Activated CD4-positive, alpha-beta T cell treated with anti-CD3 and anti-CD28 coated beads, Interleukin-2, amount 10 ng/mL, durations not matched to agents 7 days and 5 days (primary cell): ENCODE data around the gene PDE4C. TPM values are rescaled to one million over a fixed set of nuclear protein-coding genes. Genes with fewer than 3 reads are reported as not detected.

ENCODE experiments used
- CTCF ChIA-PET: fragments of 350-600 bp; sonication (Branson Sonifier 250); formaldehyde crosslinking; loops from one replicate; lab custom pipeline; 2021; ENCODE audit warnings: antibody characterized with exemption; lab: Charles Lee
- POLR2A ChIA-PET: fragments of 350-600 bp; sonication (Branson Sonifier 250); formaldehyde crosslinking; loops from one replicate; lab custom pipeline; 2021; ENCODE audit warnings: antibody characterized with exemption; lab: Charles Lee
- DNase-seq: peaks from one replicate; pipeline ENCODE4 v3.0.0-alpha.2; 2020
- H3K27ac Mint-ChIP-seq: one replicate; pipeline ENCODE4 v1.8.0; 2021; ENCODE audit warnings: mild to moderate bottlenecking, moderate library complexity, mixed read lengths
- H3K27me3 Mint-ChIP-seq: one replicate; pipeline ENCODE4 v1.8.0; 2021; ENCODE audit warnings: mixed read lengths
- H3K36me3 Mint-ChIP-seq: one replicate; pipeline ENCODE4 v1.8.0; 2021; ENCODE audit warnings: low read depth, mixed read lengths
- H3K4me1 Mint-ChIP-seq: one replicate; pipeline ENCODE4 v1.8.0; 2021; ENCODE audit warnings: mixed read lengths
- H3K4me3 Mint-ChIP-seq: one replicate; pipeline ENCODE4 v1.8.0; 2021; ENCODE audit warnings: mild to moderate bottlenecking, moderate library complexity, mixed read lengths
- H3K9me3 Mint-ChIP-seq: one replicate; pipeline ENCODE4 v1.8.0; 2021; ENCODE audit warnings: mixed read lengths
- total RNA-seq, 2 experiments: library from RNA; stranded (reverse); gene quantifications; one replicate each; pipeline ENCODE4 v1.2.3, GENCODE V29; 2021

PDE4C gene
- total RNA-seq, 2 experiments from 2014 or later: 0.15 TPM; not detected in 1

DNA sequence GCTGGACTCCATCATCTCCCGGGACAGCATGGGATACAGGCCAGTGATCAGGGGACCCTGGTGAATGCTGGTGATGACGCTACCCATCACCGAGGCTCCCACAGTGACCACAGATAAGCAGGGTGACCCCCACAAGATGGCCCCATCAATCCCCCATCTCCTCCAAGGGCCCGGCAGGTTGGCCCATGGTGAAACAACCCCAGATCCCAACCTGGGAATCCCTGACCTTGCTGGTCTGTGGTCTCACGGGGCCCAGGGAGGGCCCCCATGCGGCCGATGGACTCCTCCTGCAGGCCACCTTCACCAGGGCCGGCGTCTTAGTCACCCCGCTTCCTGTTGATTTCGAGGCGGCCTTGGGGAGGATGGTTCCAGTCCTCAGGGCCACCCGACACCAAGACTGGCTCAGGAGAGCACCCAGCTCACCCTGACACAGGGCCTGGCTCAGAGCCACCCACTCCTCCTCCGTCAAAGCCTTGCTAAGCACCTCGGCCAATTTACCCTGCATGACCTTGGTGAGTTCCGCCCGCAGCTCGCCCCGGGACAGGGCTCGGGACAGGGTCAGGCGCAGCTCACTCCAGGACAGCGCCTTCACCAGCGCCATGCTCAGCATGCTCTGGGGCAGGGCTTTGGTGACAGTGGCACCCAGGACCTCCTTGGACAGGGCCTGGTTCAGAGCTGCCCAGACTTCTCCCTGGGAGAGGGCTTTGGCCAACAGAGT is 38.1 kb upstream of the PDE4C start:
- Mint-ChIP-seq H3K27ac (no peak overlapping the region), H3K36me3 (peaks cover 21% of the 10 kb centered on the region), H3K4me3 (no peak overlapping the region), H3K4me1 (peaks cover 5% of the 10 kb centered on the region), H3K9me3 (no peaks in the 10 kb centered on the region), H3K27me3 (no peaks in the 10 kb centered on the region)
- DNase-seq: no peak
- ChIA-PET CTCF (interaction anchor here (1.5 to 4.1 kb wide), 3 partner anchors 10 to 45 kb away, joined by 3 to 20 read pairs (median 4); no protein-coding TSS in a partner anchor), POLR2A (no interaction called here)

DNA sequence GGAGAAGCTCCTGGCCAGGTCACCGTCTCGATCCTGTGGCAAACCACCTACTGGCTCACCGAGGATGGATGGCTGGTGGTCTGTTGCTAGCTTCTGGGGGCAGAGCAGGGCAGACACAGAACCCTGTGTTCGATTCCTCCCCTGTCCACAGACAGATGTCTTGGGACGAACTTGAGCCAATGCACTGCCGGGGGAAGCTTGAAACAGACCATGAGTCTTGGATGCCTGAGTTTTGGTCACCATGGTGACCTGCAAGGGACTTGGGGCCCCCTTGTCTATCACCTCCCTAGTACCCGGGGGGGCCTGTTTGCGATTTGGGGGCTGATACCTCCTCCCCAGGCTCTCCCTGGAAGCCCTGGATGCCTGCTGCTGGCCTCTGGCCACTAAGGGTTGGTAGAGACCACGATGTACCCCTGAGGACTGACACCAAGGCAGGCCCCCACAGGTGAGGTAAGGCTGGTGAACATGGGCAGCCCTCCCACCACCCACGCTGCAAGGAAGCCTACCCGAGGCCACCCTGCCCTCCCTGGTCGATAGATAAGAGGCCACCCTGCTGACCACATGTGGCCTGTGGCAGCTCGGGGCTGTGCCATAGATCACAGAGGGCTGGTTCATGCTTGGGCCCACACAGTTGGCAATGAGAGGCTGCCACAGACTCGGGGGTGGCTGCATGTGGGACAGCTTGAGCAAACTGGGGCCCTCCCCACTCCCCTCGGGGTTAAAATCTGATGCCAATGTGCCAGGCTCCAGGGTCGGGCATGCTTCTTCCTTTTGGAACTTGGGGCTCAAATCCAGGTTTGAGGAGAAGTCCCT is 37.3 kb upstream of the PDE4C start:
- Mint-ChIP-seq H3K4me3 (no peak overlapping the region), H3K27me3 (no peaks in the 10 kb centered on the region), H3K27ac (no peak overlapping the region), H3K9me3 (no peaks in the 10 kb centered on the region), H3K4me1 (peaks cover 5% of the 10 kb centered on the region), H3K36me3 (peaks cover 17% of the 10 kb centered on the region)
- ChIA-PET POLR2A (no interaction called here), CTCF (interaction anchor here (0.7 to 4.1 kb wide), 6 partner anchors 10 to 65 kb away, joined by 3 to 20 read pairs (median 4); partner anchors contain the start of gene JUND)
- DNase-seq: no peak

DNA sequence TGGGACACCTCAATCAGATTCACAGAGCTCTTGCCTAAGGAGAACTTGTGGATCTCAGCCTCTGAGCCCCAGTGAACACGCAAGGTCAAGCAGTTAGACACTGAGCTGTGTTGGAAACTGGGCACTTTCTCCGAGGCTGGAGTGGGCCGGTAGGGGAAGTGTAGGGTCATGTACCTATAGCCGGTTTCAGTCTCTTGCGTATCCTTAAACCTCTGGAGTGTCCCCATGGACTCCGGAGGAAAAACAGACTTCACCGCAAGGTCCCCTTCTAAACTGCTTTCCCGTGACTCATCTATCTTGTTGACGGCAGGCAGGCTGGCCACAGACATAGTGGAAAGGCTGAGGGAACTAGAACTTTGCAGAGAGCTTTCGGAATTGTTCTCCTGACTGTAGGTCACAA is 36.7 kb upstream of the PDE4C start:
- Mint-ChIP-seq H3K27me3 (no peaks in the 10 kb centered on the region), H3K4me1 (peaks cover 5% of the 10 kb centered on the region), H3K4me3 (no peak overlapping the region), H3K27ac (no peak overlapping the region), H3K9me3 (no peaks in the 10 kb centered on the region), H3K36me3 (peaks cover 12% of the 10 kb centered on the region)
- ChIA-PET POLR2A (no interaction called here), CTCF (interaction anchor here (0.7 to 4.1 kb wide), 6 partner anchors 9 to 66 kb away, joined by 3 to 20 read pairs (median 4); partner anchors contain the start of gene JUND)
- no peak for DNase-seq

DNA sequence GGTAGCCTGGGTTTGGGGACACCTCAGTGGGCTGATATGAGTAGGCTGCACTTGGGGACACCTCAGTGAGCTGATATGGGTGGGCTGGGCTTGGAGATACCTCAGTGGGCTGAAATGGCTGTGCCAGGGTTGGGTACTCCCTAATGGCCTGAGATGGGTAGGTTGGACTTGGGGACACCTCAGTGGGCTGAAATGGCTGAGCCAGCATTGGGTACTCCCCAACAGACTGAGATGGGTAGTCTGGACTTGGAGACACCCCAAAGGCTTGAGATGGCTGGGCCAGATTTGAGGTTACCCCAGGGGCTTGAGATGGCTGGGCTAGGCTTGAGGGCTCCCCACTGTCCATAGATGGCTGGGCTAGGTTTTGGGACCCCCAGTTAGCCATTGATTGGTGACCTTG is 35.9 kb upstream of the PDE4C start:
- no peak for DNase-seq
- Mint-ChIP-seq H3K27me3 (no peaks in the 10 kb centered on the region), H3K9me3 (no peaks in the 10 kb centered on the region), H3K4me3 (no peak overlapping the region), H3K27ac (no peak overlapping the region), H3K4me1 (peaks cover 5% of the 10 kb centered on the region), H3K36me3 (peaks cover 10% of the 10 kb centered on the region)
- CTCF ChIA-PET: interaction anchor here (0.6 to 4.1 kb wide), 6 partner anchors 10 to 217 kb away, joined by 3 to 20 read pairs (median 4); partner anchors contain the start of gene JUND
- POLR2A ChIA-PET: no interaction called here

DNA sequence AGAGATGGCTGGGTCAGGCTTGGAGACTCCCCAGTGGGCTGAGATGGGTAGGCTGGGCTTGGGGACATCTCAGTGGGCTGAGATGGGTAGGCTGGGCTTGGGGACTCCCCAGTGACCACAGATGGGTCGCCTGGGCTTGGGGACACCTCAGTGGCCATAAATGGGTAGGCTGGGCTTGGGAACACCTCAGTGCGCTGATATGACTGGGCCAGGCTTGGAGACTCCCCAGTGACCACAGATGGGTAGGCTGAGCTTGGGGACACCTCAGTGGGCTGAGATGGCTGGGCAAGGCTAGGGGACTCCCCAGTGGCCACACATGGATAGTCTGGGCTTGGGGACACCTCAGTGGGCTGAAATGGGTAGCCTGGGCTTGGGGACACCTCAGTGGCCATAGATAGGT is 35.2 kb upstream of the PDE4C start:
- DNase-seq: no peak
- H3K27me3 Mint-ChIP-seq: no peaks in the 10 kb centered on the region
- H3K4me3 Mint-ChIP-seq: no peak overlapping the region
- peaks cover 8% of the 10 kb centered on the region for H3K36me3 Mint-ChIP-seq
- POLR2A ChIA-PET: interaction anchor here (0.6 to 0.7 kb wide), 2 partner anchors 18 to 44 kb away, joined by 3 to 5 read pairs; no protein-coding TSS in a partner anchor
- H3K4me1 Mint-ChIP-seq: peaks cover 5% of the 10 kb centered on the region
- no peaks in the 10 kb centered on the region for H3K9me3 Mint-ChIP-seq
- H3K27ac Mint-ChIP-seq: no peak overlapping the region
- CTCF ChIA-PET: interaction anchor here (0.6 to 4.1 kb wide), 6 partner anchors 9 to 826 kb away, joined by 3 to 20 read pairs (median 4); no protein-coding TSS in a partner anchor

DNA sequence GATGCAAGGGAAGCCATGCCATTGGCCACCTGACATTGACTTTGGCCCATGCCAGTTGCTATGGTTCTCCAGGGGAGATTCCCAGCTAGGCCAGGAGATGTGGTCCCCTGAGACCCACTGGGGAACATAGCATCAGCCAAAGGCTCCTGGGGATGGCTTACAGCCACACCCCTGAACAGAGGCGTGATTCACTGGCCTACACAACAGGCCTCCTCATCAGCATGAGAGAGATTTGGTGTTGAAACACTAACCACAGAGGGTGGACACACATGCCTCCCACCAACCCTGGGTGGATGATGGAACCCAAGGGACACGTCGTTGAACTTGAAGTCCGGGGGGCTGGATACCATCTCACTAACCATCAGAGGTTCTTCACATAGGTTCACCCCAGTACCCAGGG is 33.7 kb upstream of the PDE4C start:
- Mint-ChIP-seq H3K4me3 (no peak overlapping the region), H3K36me3 (no peaks in the 10 kb centered on the region), H3K27me3 (peaks cover 3% of the 10 kb centered on the region), H3K9me3 (no peaks in the 10 kb centered on the region), H3K27ac (no peak overlapping the region), H3K4me1 (peaks cover 2% of the 10 kb centered on the region)
- DNase-seq: no peak
- CTCF ChIA-PET: no interaction called here
- POLR2A ChIA-PET: no interaction called here

DNA sequence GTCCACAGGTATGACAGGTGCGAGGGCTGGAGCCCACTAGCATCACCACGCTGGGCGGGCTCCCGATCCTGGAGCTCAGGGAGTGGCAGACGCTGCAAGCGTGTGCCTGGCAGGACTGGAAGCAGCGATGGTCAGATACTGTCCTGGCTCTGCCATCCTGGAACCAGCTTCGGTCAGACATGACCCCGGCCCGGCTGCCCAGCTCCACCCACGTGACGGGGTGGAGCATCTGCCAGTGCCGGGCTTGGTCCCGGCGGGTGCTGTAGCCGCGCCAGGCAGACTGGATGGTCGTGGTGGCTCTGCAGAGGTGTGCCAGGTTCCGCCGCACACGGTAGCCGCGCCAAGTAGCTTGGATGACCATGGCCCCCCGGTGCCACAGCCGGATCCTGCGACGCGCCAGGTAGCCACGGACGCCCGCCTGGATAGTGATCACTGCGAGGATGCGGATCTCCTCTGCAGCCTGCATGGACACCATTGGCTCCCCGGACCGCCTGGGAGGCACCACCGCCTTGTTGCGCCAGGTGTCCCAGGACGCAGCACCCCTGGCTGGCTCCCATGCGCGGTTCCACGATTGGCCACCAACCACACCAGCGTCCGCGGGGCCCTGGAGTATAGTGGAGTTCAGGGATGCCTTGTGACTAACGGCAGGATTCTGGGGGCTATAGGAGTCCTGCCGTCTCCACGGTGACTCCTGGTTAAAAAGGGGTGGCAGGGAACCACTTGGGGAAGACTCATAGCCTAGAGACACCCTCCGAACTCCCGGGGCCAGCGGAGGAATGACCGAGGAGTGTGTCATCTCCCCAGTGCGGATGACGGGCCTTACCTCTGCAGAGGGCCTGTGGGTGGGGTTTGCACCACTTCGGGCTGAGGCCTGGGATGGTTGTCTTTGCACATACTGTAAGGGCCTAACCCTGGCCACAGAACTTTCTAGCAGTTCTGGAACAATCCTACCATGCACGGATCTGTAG is 31.5 kb upstream of the PDE4C start:
- Mint-ChIP-seq H3K27me3 (peaks cover 21% of the 10 kb centered on the region), H3K4me1 (peaks cover 2% of the 10 kb centered on the region), H3K4me3 (no peak overlapping the region), H3K36me3 (no peaks in the 10 kb centered on the region), H3K27ac (no peak overlapping the region), H3K9me3 (no peaks in the 10 kb centered on the region)
- ChIA-PET POLR2A (no interaction called here), CTCF (no interaction called here)
- DNase-seq: no peak

DNA sequence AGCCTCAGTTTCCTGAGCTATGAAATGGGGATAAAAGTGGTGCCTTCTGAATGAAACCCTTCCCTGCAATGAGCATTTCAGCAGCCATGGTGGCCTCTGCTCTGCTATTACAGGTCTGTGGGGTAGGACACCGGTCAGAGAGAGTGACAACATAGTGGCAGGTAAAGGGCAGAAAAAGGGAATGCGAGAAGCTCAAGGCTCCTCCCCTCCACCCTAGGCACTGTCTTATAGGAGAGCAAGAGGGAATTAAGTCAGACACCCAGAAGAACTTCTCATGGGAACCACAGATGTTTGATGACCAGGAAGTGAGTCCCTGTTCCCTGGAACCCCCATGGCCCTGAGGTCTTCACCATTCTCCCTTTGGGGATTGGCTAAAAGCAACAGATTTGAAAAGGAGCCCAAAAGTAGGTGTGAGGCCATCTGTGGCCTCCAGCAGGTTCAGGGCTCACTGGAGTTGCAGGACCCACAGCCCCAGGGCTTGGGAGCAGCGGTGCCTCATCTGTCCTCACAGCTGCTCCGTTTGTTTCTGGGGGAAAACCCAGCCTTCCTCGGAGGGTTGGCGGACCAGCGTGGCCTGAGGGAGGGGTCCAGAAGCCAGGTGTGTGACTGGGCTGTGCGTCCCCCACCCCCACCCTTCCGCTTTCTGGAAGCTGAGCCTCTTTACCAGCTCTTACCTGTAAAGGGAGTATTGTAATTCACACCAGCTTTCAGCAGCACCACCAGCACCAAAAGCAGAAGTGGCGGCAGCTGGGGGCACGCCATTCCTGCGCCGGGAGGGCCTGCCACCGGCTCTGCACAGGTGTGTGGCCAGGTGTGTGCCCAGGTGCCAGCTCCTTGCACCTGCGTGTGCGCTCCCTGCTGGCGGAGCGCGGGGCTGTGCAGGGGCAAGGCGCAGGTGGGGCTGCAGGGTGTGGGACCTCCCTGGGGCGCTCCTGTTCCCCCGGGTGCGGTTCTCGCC is 28.6 kb upstream of the PDE4C start:
- Mint-ChIP-seq H3K27ac (no peak overlapping the region), H3K36me3 (no peaks in the 10 kb centered on the region), H3K9me3 (no peaks in the 10 kb centered on the region), H3K4me3 (no peak overlapping the region), H3K4me1 (peaks cover 2% of the 10 kb centered on the region), H3K27me3 (peaks cover 24% of the 10 kb centered on the region)
- no peak for DNase-seq
- ChIA-PET POLR2A (no interaction called here), CTCF (interaction anchor here (0.5 to 2.6 kb wide), 12 partner anchors 9 to 134 kb away, joined by 3 to 7 read pairs (median 4); partner anchors contain the start of genes IQCN and LSM4)

DNA sequence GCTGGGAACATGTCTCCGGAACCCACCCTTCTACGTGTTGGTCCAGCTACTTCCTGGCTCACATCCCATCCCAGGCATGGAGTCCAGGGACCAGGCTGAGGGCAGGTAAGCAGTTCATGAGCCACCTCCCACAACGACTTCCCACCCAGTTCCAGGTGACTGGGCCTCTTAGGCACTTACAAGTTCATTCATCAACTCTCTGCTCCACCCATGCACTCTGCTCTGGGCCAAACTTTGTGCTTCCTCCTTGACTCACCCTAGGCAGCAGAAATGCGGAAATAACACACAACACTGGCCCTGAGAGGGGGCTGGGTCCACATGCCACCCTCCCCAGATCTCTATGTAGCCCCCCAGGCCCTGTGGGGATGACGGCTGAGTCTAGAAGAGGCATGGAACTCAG is 27.5 kb upstream of the PDE4C start:
- Mint-ChIP-seq H3K4me1 (peaks cover 2% of the 10 kb centered on the region), H3K27me3 (peaks cover 24% of the 10 kb centered on the region), H3K9me3 (no peaks in the 10 kb centered on the region), H3K36me3 (no peaks in the 10 kb centered on the region), H3K27ac (no peak overlapping the region), H3K4me3 (no peak overlapping the region)
- no peak for DNase-seq
- ChIA-PET CTCF (interaction anchor here (1.0 to 4.4 kb wide), 10 partner anchors 10 to 134 kb away, joined by 3 to 21 read pairs (median 5); no protein-coding TSS in a partner anchor), POLR2A (no interaction called here)

DNA sequence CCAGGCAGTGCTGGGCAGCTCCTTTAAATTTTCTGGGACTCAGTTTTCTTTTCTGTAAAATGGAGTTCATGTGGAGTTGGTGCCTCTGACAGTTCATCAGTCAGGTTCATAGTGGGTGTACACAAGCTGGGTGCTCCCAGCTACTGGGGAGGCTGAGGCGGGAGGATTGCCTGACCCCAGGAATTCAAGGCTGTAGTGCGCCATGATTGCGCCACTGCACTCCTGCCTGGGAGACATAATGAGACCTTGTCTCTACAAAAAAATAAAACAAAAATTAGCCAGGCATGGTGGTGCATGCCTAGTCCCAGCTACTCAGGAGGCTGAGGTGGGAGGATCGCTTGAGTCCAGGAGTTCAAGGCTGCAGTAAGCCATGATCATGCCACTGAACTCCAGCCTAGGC is 26.9 kb upstream of the PDE4C start:
- Mint-ChIP-seq H3K4me1 (peaks cover 2% of the 10 kb centered on the region), H3K4me3 (no peak overlapping the region), H3K36me3 (no peaks in the 10 kb centered on the region), H3K27ac (no peak overlapping the region), H3K27me3 (peaks cover 24% of the 10 kb centered on the region), H3K9me3 (no peaks in the 10 kb centered on the region)
- DNase-seq: no peak
- ChIA-PET CTCF (interaction anchor here (0.6 to 4.4 kb wide), 14 partner anchors 10 to 895 kb away, joined by 3 to 21 read pairs (median 4); partner anchors contain the start of gene CCDC124), POLR2A (interaction anchor here (0.6 kb wide), 1 partner anchor 60 kb away, joined by 4 read pairs; no protein-coding TSS in a partner anchor)

DNA sequence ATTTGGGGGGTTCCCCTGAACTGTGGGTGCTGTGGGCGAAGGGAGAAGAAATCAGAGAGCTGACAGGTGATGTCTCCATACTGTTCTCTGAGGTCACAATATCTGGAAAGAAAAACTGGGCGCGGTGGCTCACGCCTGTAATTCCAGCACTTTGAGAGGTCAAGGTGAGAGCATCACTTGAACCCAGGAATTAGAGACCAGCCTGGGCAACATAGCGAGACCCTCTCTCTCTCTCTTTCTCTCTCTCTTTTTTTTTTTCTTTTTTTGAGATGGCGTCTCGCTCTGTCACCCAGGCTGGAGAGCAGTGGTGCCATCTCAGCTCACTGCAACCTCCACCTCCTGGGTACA is 26.1 kb upstream of the PDE4C start:
- Mint-ChIP-seq H3K9me3 (no peaks in the 10 kb centered on the region), H3K27me3 (peaks cover 24% of the 10 kb centered on the region), H3K27ac (no peak overlapping the region), H3K36me3 (no peaks in the 10 kb centered on the region), H3K4me1 (peaks cover 2% of the 10 kb centered on the region), H3K4me3 (no peak overlapping the region)
- ChIA-PET POLR2A (no interaction called here), CTCF (interaction anchor here (0.6 to 4.4 kb wide), 31 partner anchors 8 to 320 kb away, joined by 3 to 21 read pairs (median 4); partner anchors contain the start of genes CCDC124, IQCN, JUND and MPV17L2)
- no peak for DNase-seq
